ENCODE results near the gene DCC. TPM values are rescaled to one million over a fixed set of nuclear protein-coding genes. Genes with fewer than 3 reads are reported as not detected.

The DCC gene
- polyA plus RNA-seq, 1 donor: 0.58 TPM

- H3K27me3 ChIP-seq (ENCODE audit: control insufficient read depth, insufficient read depth, low read length): no peaks in the 10 kb centered on the region
- WGBS (ENCODE audit: insufficient coverage, low lambda C conversion rate): no CpG with 5 or more reads among the region's 3 CpGs
- H3K36me3 ChIP-seq (ENCODE audit: control insufficient read depth, insufficient read depth, low read length): no peaks in the 10 kb centered on the region
- no peaks in the 10 kb centered on the region for H3K9me3 ChIP-seq (ENCODE audit: control insufficient read depth, low read depth, low read length)
- no peak overlapping the region for H3K27ac ChIP-seq (ENCODE audit: low read length)
- no peak overlapping the region for H3K4me3 ChIP-seq (ENCODE audit: low read length)
- DNase-seq: peak in 1 of 2 donors; percentile 10
- no peaks in the 10 kb centered on the region for H3K4me1 ChIP-seq (ENCODE audit: control insufficient read depth, insufficient read depth, low read length)
These were observed 83.1 kb downstream of the DCC start for GRCh38 chr18:52422985-52423601.

- no peak overlapping the region for H3K27ac ChIP-seq (ENCODE audit: low read length)
- H3K36me3 ChIP-seq (ENCODE audit: control insufficient read depth, insufficient read depth, low read length): no peaks in the 10 kb centered on the region
- WGBS (ENCODE audit: insufficient coverage, low lambda C conversion rate): no CpG with 5 or more reads among the region's 4 CpGs
- H3K9me3 ChIP-seq (ENCODE audit: control insufficient read depth, low read depth, low read length): no peaks in the 10 kb centered on the region
- H3K27me3 ChIP-seq (ENCODE audit: control insufficient read depth, insufficient read depth, low read length): no peaks in the 10 kb centered on the region
- DNase-seq: no peak
- H3K4me1 ChIP-seq (ENCODE audit: control insufficient read depth, insufficient read depth, low read length): no peaks in the 10 kb centered on the region
- H3K4me3 ChIP-seq (ENCODE audit: low read length): no peak overlapping the region
These were observed 86.0 kb downstream of the DCC start for GRCh38 chr18:52426041-52426440.

- no CpG with 5 or more reads among the region's 1 CpG for WGBS (ENCODE audit: insufficient coverage, low lambda C conversion rate)
- Histone ChIP-seq H3K9me3 (ENCODE audit: control insufficient read depth, low read depth, low read length) (no peaks in the 10 kb centered on the region), H3K4me3 (ENCODE audit: low read length) (no peak overlapping the region), H3K4me1 (ENCODE audit: control insufficient read depth, insufficient read depth, low read length) (no peaks in the 10 kb centered on the region), H3K36me3 (ENCODE audit: control insufficient read depth, insufficient read depth, low read length) (no peaks in the 10 kb centered on the region), H3K27me3 (ENCODE audit: control insufficient read depth, insufficient read depth, low read length) (no peaks in the 10 kb centered on the region), H3K27ac (ENCODE audit: low read length) (no peak overlapping the region)
- DNase-seq: no peak
These were observed 86.5 kb downstream of the DCC start for GRCh38 chr18:52426462-52426861.

GRCh38 chr18:52427521-52428175 lies 87.7 kb downstream of the DCC start:
- no peaks in the 10 kb centered on the region for H3K4me1 ChIP-seq (ENCODE audit: control insufficient read depth, insufficient read depth, low read length)
- no peaks in the 10 kb centered on the region for H3K36me3 ChIP-seq (ENCODE audit: control insufficient read depth, insufficient read depth, low read length)
- no peak overlapping the region for H3K27ac ChIP-seq (ENCODE audit: low read length)
- H3K4me3 ChIP-seq (ENCODE audit: low read length): no peak overlapping the region
- H3K9me3 ChIP-seq (ENCODE audit: control insufficient read depth, low read depth, low read length): no peaks in the 10 kb centered on the region
- no CpG with 5 or more reads among the region's 4 CpGs for WGBS (ENCODE audit: insufficient coverage, low lambda C conversion rate)
- no peak for DNase-seq
- no peaks in the 10 kb centered on the region for H3K27me3 ChIP-seq (ENCODE audit: control insufficient read depth, insufficient read depth, low read length)

GRCh38 chr18:52431683-52432082 lies 91.7 kb downstream of the DCC start:
- Histone ChIP-seq H3K4me1 (ENCODE audit: control insufficient read depth, insufficient read depth, low read length) (no peaks in the 10 kb centered on the region), H3K27me3 (ENCODE audit: control insufficient read depth, insufficient read depth, low read length) (no peaks in the 10 kb centered on the region), H3K27ac (ENCODE audit: low read length) (no peak overlapping the region), H3K36me3 (ENCODE audit: control insufficient read depth, insufficient read depth, low read length) (no peaks in the 10 kb centered on the region), H3K4me3 (ENCODE audit: low read length) (no peak overlapping the region), H3K9me3 (ENCODE audit: control insufficient read depth, low read depth, low read length) (no peaks in the 10 kb centered on the region)
- DNase-seq: no peak
- 83% methylated on average over 2 of the region's 5 CpGs for WGBS (ENCODE audit: insufficient coverage, low lambda C conversion rate)

- Histone ChIP-seq H3K27me3 (ENCODE audit: control insufficient read depth, insufficient read depth, low read length) (no peaks in the 10 kb centered on the region), H3K4me1 (ENCODE audit: control insufficient read depth, insufficient read depth, low read length) (no peaks in the 10 kb centered on the region), H3K9me3 (ENCODE audit: control insufficient read depth, low read depth, low read length) (no peaks in the 10 kb centered on the region), H3K27ac (ENCODE audit: low read length) (no peak overlapping the region), H3K4me3 (ENCODE audit: low read length) (no peak overlapping the region), H3K36me3 (ENCODE audit: control insufficient read depth, insufficient read depth, low read length) (no peaks in the 10 kb centered on the region)
- no peak for DNase-seq
These were observed 93.8 kb downstream of the DCC start for GRCh38 chr18:52433797-52434196.

- no peaks in the 10 kb centered on the region for H3K27me3 ChIP-seq (ENCODE audit: control insufficient read depth, insufficient read depth, low read length)
- WGBS (ENCODE audit: insufficient coverage, low lambda C conversion rate): no CpG with 5 or more reads among the region's 7 CpGs
- H3K4me1 ChIP-seq (ENCODE audit: control insufficient read depth, insufficient read depth, low read length): peaks cover 3% of the 10 kb centered on the region
- H3K36me3 ChIP-seq (ENCODE audit: control insufficient read depth, insufficient read depth, low read length): no peaks in the 10 kb centered on the region
- no peaks in the 10 kb centered on the region for H3K9me3 ChIP-seq (ENCODE audit: control insufficient read depth, low read depth, low read length)
- no peak overlapping the region for H3K4me3 ChIP-seq (ENCODE audit: low read length)
- no peak overlapping the region for H3K27ac ChIP-seq (ENCODE audit: low read length)
- no peak for DNase-seq
These were observed 95.3 kb downstream of the DCC start for GRCh38 chr18:52435301-52435700.

DNA sequence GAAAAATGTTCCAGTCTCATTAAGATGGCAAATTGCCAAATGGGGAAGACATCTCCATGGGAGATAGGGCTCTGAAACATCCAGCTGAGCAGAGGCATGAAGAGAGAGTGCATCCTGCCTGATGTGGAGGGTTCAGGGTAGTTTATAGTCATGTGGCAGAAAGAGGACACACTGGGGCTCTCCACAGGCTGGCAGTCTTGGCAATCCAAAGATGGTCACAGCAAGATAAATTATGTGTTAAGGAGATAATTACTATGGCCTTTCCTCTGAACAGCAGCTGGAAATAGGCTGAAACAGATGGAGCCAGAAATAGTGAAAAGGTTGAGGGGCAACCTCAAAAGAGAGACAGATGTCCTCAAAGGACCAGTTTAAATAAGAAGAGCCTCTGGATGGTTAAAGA lies 97.2 kb downstream of the DCC start:
- H3K9me3 ChIP-seq (ENCODE audit: control insufficient read depth, low read depth, low read length): no peaks in the 10 kb centered on the region
- DNase-seq: no peak
- H3K27ac ChIP-seq (ENCODE audit: low read length): no peak overlapping the region
- H3K36me3 ChIP-seq (ENCODE audit: control insufficient read depth, insufficient read depth, low read length): no peaks in the 10 kb centered on the region
- H3K4me1 ChIP-seq (ENCODE audit: control insufficient read depth, insufficient read depth, low read length): peaks cover 3% of the 10 kb centered on the region
- H3K4me3 ChIP-seq (ENCODE audit: low read length): no peak overlapping the region
- H3K27me3 ChIP-seq (ENCODE audit: control insufficient read depth, insufficient read depth, low read length): no peaks in the 10 kb centered on the region

DNA sequence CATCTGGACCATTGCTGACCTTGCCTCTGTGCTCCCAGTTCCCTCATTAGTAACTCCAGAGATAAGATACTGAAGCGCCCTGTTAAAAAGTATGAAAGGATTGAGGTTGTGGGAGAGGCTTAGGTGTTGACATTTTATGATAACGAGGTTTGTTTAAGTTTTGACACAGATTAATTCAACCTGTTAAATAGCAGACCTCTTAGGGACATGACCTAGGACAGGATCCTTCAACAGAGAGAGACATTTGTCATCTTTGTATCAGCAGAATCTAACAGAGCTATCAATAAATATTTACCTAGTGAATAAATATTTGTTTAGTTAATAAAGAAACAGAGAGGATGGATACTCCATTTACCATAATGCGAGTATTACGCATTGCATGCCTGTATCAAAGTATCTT lies 99.5 kb downstream of the DCC start:
- 0% methylated on average over 1 of the region's 4 CpGs for WGBS (ENCODE audit: insufficient coverage, low lambda C conversion rate)
- peaks cover 3% of the 10 kb centered on the region for H3K4me1 ChIP-seq (ENCODE audit: control insufficient read depth, insufficient read depth, low read length)
- H3K4me3 ChIP-seq (ENCODE audit: low read length): no peak overlapping the region
- H3K9me3 ChIP-seq (ENCODE audit: control insufficient read depth, low read depth, low read length): no peaks in the 10 kb centered on the region
- no peak overlapping the region for H3K27ac ChIP-seq (ENCODE audit: low read length)
- H3K36me3 ChIP-seq (ENCODE audit: control insufficient read depth, insufficient read depth, low read length): no peaks in the 10 kb centered on the region
- no peaks in the 10 kb centered on the region for H3K27me3 ChIP-seq (ENCODE audit: control insufficient read depth, insufficient read depth, low read length)
- no peak for DNase-seq

GRCh38 chr18:52441794-52442193 lies 101.8 kb downstream of the DCC start:
- Histone ChIP-seq H3K27me3 (ENCODE audit: control insufficient read depth, insufficient read depth, low read length) (no peaks in the 10 kb centered on the region), H3K4me1 (ENCODE audit: control insufficient read depth, insufficient read depth, low read length) (peaks cover 3% of the 10 kb centered on the region), H3K9me3 (ENCODE audit: control insufficient read depth, low read depth, low read length) (no peaks in the 10 kb centered on the region), H3K27ac (ENCODE audit: low read length) (no peak overlapping the region), H3K4me3 (ENCODE audit: low read length) (no peak overlapping the region), H3K36me3 (ENCODE audit: control insufficient read depth, insufficient read depth, low read length) (no peaks in the 10 kb centered on the region)
- DNase-seq: no peak

GRCh38 chr18:52442686-52443085 lies 102.7 kb downstream of the DCC start:
- peaks cover 3% of the 10 kb centered on the region for H3K4me1 ChIP-seq (ENCODE audit: control insufficient read depth, insufficient read depth, low read length)
- WGBS (ENCODE audit: insufficient coverage, low lambda C conversion rate): no CpG with 5 or more reads among the region's 2 CpGs
- no peak overlapping the region for H3K4me3 ChIP-seq (ENCODE audit: low read length)
- no peaks in the 10 kb centered on the region for H3K9me3 ChIP-seq (ENCODE audit: control insufficient read depth, low read depth, low read length)
- H3K27me3 ChIP-seq (ENCODE audit: control insufficient read depth, insufficient read depth, low read length): no peaks in the 10 kb centered on the region
- no peak overlapping the region for H3K27ac ChIP-seq (ENCODE audit: low read length)
- no peaks in the 10 kb centered on the region for H3K36me3 ChIP-seq (ENCODE audit: control insufficient read depth, insufficient read depth, low read length)
- DNase-seq: no peak
